NCI-H446 treated with DMSO at 0.1 percent for 48 hours (cell line): ENCODE data around the gene UCP2.

Experiments used
- DNase-seq: peaks from one replicate; lab custom pipeline; 2025; lab: John Stamatoyannopoulos, UW

The UCP2 gene

GRCh38 chr11:74010306-74011300, 28.0 kb upstream of the UCP2 start:
- no peak for DNase-seq

- no peak for DNase-seq
Observed at GRCh38 chr11:74009675-74010305, 27.1 kb upstream of the UCP2 start.

- DNase-seq = no peak
Observed at GRCh38 chr11:74009230-74009547, 26.5 kb upstream of the UCP2 start.

- DNase-seq = no peak
Observed at GRCh38 chr11:74008373-74009229, 26.0 kb upstream of the UCP2 start, which contains the start of gene UCP3. TSS of gene UCP3 (minus strand) at chr11:74009085. CDS start at chr11:74007042, 2,043 bp downstream.

- DNase-seq = no peak
Observed at GRCh38 chr11:74007691-74008372, 25.2 kb upstream of the UCP2 start.

- no peak for DNase-seq
Observed at GRCh38 chr11:74006743-74007304, 24.2 kb upstream of the UCP2 start.

GRCh38 chr11:74005721-74006517, 23.3 kb upstream of the UCP2 start:
- no peak for DNase-seq

GRCh38 chr11:74004759-74005615, 22.3 kb upstream of the UCP2 start:
- DNase-seq = no peak

- DNase-seq = no peak
Observed at GRCh38 chr11:74004046-74004695, 21.5 kb upstream of the UCP2 start.

- no peak for DNase-seq
Observed at GRCh38 chr11:74002832-74003231, 20.2 kb upstream of the UCP2 start.

GRCh38 chr11:74001822-74002286, 19.2 kb upstream of the UCP2 start:
- no peak for DNase-seq

GRCh38 chr11:74000307-74001133, 17.9 kb upstream of the UCP2 start:
- no peak for DNase-seq

GRCh38 chr11:73999581-74000306, 17.1 kb upstream of the UCP2 start:
- DNase-seq = no peak

- no peak for DNase-seq
Observed at GRCh38 chr11:73998846-73999575, 16.4 kb upstream of the UCP2 start.

- no peak for DNase-seq
Observed at GRCh38 chr11:73997120-73997770, 14.6 kb upstream of the UCP2 start.

GRCh38 chr11:73996161-73996747, 13.6 kb upstream of the UCP2 start:
- DNase-seq = no peak
